Activated CD4-positive, alpha-beta T cell treated with anti-CD3 and anti-CD28 coated beads for 36 hours (primary cell): Measurements from ENCODE around the gene CAP2. TPM values are rescaled to one million over a fixed set of nuclear protein-coding genes. Genes with fewer than 3 reads are reported as not detected.
"Not testable (repeated sequence)": the region's sequence is repeated elsewhere in the genome, so short reads cannot be mapped to it uniquely, and the experiment has no call there.

Experiments
- ATAC-seq: fragments of 200-7000 bp; cut with Tn5 transposase; one replicate; pipeline ENCODE4 v1.10.0; 2021; ENCODE audit warnings: mild to moderate bottlenecking, moderate library complexity
- CTCF ChIA-PET: fragments of 350-600 bp; sonication (Branson Sonifier 250); formaldehyde crosslinking; loops from one replicate; lab custom pipeline; 2021; ENCODE audit warnings: antibody characterized with exemption; lab: Charles Lee
- POLR2A ChIA-PET: fragments of 350-600 bp; sonication (Branson Sonifier 250); formaldehyde crosslinking; loops from one replicate; lab custom pipeline; 2021; ENCODE audit warnings: antibody characterized with exemption, inconsistent platforms; lab: Charles Lee
- DNase-seq: peaks from one replicate; pipeline ENCODE4 v3.0.0-alpha.2; 2020
- H3K27ac Mint-ChIP-seq: one replicate; pipeline ENCODE4 v1.8.0; 2021; ENCODE audit warnings: mixed read lengths
- H3K27me3 Mint-ChIP-seq: one replicate; pipeline ENCODE4 v1.8.0; 2021; ENCODE audit warnings: mixed read lengths
- H3K36me3 Mint-ChIP-seq: one replicate; pipeline ENCODE4 v1.8.0; 2021; ENCODE audit warnings: low read depth, mixed read lengths
- H3K4me1 Mint-ChIP-seq: one replicate; pipeline ENCODE4 v1.8.0; 2021; ENCODE audit warnings: mixed read lengths
- H3K4me3 Mint-ChIP-seq: one replicate; pipeline ENCODE4 v1.8.0; 2021; ENCODE audit warnings: mild to moderate bottlenecking, moderate library complexity, mixed read lengths
- H3K9me3 Mint-ChIP-seq: one replicate; pipeline ENCODE4 v1.8.0; 2021; ENCODE audit warnings: low read depth, mixed read lengths
- intact Hi-C, 2 experiments: fragments of 100-400 bp; cut with DNase I in 1 of 2; cut with micrococcal nuclease in 1 of 2; formaldehyde crosslinking; loops; one replicate each; pipeline versions ENCODE4 v1.14.2 to v1.15.1; 2022 to 2024; cut with DNase I, micrococcal nuclease
- total RNA-seq, 2 experiments: library from RNA; stranded (reverse); gene quantifications; one replicate each; pipeline ENCODE4 v1.2.3, GENCODE V29; 2021

Gene CAP2
- total RNA-seq, 2 experiments from 2014 or later = not detected

- peaks cover 4% of the 10 kb centered on the region for H3K27me3 Mint-ChIP-seq
- H3K9me3 Mint-ChIP-seq = no peaks in the 10 kb centered on the region
- ChIA-PET POLR2A (no interaction called here), CTCF (interaction anchor here (1.1 kb wide), 1 partner anchor 17 kb away, joined by 3 read pairs; no protein-coding TSS in a partner anchor)
- no peaks in the 10 kb centered on the region for H3K36me3 Mint-ChIP-seq
- ATAC-seq (no peak), DNase-seq (no peak)
- no peaks in the 10 kb centered on the region for H3K4me1 Mint-ChIP-seq
- no peak overlapping the region for H3K4me3 Mint-ChIP-seq
- H3K27ac Mint-ChIP-seq = no peak overlapping the region
- intact Hi-C loops = no loop called here
Measured at GRCh38 chr6:17556014-17556413, 162.6 kb downstream of the CAP2 start.

GRCh38 chr6:17562636-17563035, 169.2 kb downstream of the CAP2 start:
- Mint-ChIP-seq H3K36me3 (no peaks in the 10 kb centered on the region), H3K4me1 (no peaks in the 10 kb centered on the region), H3K27me3 (peaks cover 2% of the 10 kb centered on the region), H3K9me3 (peaks cover 13% of the 10 kb centered on the region), H3K27ac (no peak overlapping the region), H3K4me3 (no peak overlapping the region)
- intact Hi-C loops = no loop called here
- DNase-seq (no peak), ATAC-seq (no peak)
- POLR2A ChIA-PET = no interaction called here
- CTCF ChIA-PET = no interaction called here

- no peaks in the 10 kb centered on the region for H3K4me1 Mint-ChIP-seq
- peaks cover 3% of the 10 kb centered on the region for H3K27me3 Mint-ChIP-seq
- H3K4me3 Mint-ChIP-seq = no peak overlapping the region
- CTCF ChIA-PET = no interaction called here
- POLR2A ChIA-PET = no interaction called here
- DNase-seq (no peak), ATAC-seq (no peak)
- peaks cover 13% of the 10 kb centered on the region for H3K9me3 Mint-ChIP-seq
- intact Hi-C loops = no loop called here
- H3K36me3 Mint-ChIP-seq = no peaks in the 10 kb centered on the region
- H3K27ac Mint-ChIP-seq = no peak overlapping the region
Measured at GRCh38 chr6:17565399-17565798, 172.0 kb downstream of the CAP2 start.

GRCh38 chr6:17574866-17575560, 181.6 kb downstream of the CAP2 start:
- Mint-ChIP-seq H3K4me1 (no peaks in the 10 kb centered on the region), H3K27ac (no peak overlapping the region), H3K9me3 (peaks cover 9% of the 10 kb centered on the region), H3K4me3 (no peak overlapping the region), H3K27me3 (peaks cover 10% of the 10 kb centered on the region), H3K36me3 (no peaks in the 10 kb centered on the region)
- CTCF ChIA-PET = interaction anchor here (0.6 to 0.9 kb wide), 2 partner anchors 9 to 446 kb away, joined by 4 to 5 read pairs; no protein-coding TSS in a partner anchor
- DNase-seq (no peak), ATAC-seq (no peak)
- POLR2A ChIA-PET = no interaction called here
- intact Hi-C loops = no loop called here

GRCh38 chr6:17577059-17577458, 183.7 kb downstream of the CAP2 start:
- CTCF ChIA-PET = no interaction called here
- POLR2A ChIA-PET = no interaction called here
- peaks cover 13% of the 10 kb centered on the region for H3K9me3 Mint-ChIP-seq
- H3K4me1 Mint-ChIP-seq = no peaks in the 10 kb centered on the region
- DNase-seq = no peak
- no peak overlapping the region for H3K4me3 Mint-ChIP-seq
- intact Hi-C loops = no loop called here
- no peak overlapping the region for H3K27ac Mint-ChIP-seq
- H3K36me3 Mint-ChIP-seq = no peaks in the 10 kb centered on the region
- peaks cover 13% of the 10 kb centered on the region for H3K27me3 Mint-ChIP-seq
- no peak for ATAC-seq

- Mint-ChIP-seq H3K27me3 (peaks cover 8% of the 10 kb centered on the region), H3K9me3 (peaks cover 13% of the 10 kb centered on the region), H3K27ac (no peak overlapping the region), H3K36me3 (no peaks in the 10 kb centered on the region), H3K4me3 (peak overlapping the region; percentile 61), H3K4me1 (peaks cover 6% of the 10 kb centered on the region)
- POLR2A ChIA-PET = interaction anchor here (0.6 kb wide), 1 partner anchor 122 kb away, joined by 3 read pairs; no protein-coding TSS in a partner anchor
- DNase-seq (peak; percentile 63), ATAC-seq (peak; percentile 80)
- CTCF ChIA-PET = interaction anchor here (0.6 to 1.4 kb wide), 4 partner anchors 10 to 223 kb away, joined by 3 to 4 read pairs (median 3); no protein-coding TSS in a partner anchor
- intact Hi-C loops = loop anchor here in 1 of 2 experiments (5.0 kb wide), 1 partner anchor 298 kb away; the partner anchor contains the start of gene RBM24
Measured at GRCh38 chr6:17580518-17581048, 187.2 kb downstream of the CAP2 start.

- CTCF ChIA-PET = interaction anchor here (0.9 to 1.7 kb wide), 4 partner anchors 9 to 223 kb away, joined by 3 to 4 read pairs (median 4); no protein-coding TSS in a partner anchor
- H3K27me3 Mint-ChIP-seq, H3K4me1 Mint-ChIP-seq, H3K36me3 Mint-ChIP-seq, H3K4me3 Mint-ChIP-seq, ATAC-seq, H3K27ac Mint-ChIP-seq, POLR2A ChIA-PET: not testable (repeated sequence)
- intact Hi-C loops = loop anchor here in 1 of 2 experiments (5.0 kb wide), 1 partner anchor 299 kb away; the partner anchor contains the start of gene RBM24
- H3K9me3 Mint-ChIP-seq = peaks cover 13% of the 10 kb centered on the region
- peak; percentile 30 for DNase-seq
Measured at GRCh38 chr6:17581282-17581681, 187.9 kb downstream of the CAP2 start.

- DNase-seq (peak; percentile 18), ATAC-seq (peak; percentile 24)
- Mint-ChIP-seq H3K27me3 (peaks cover 5% of the 10 kb centered on the region), H3K4me3 (no peak overlapping the region), H3K9me3 (peaks cover 4% of the 10 kb centered on the region), H3K36me3 (no peaks in the 10 kb centered on the region), H3K4me1 (peaks cover 7% of the 10 kb centered on the region), H3K27ac (no peak overlapping the region)
- ChIA-PET POLR2A (no interaction called here), CTCF (interaction anchor here (0.5 to 1.2 kb wide), 19 partner anchors 8 to 1012 kb away, joined by 3 to 6 read pairs (median 3); no protein-coding TSS in a partner anchor)
- intact Hi-C loops = loop anchor here (1.0 to 5.0 kb wide), 5 partner anchors 79 to 428 kb away; partner anchors contain the start of gene RBM24 (in 1 of the 2)
Measured at GRCh38 chr6:17583811-17584210, 190.4 kb downstream of the CAP2 start.

- ChIA-PET CTCF (interaction anchor here (0.5 to 1.2 kb wide), 20 partner anchors 9 to 1012 kb away, joined by 3 to 6 read pairs (median 3); no protein-coding TSS in a partner anchor), POLR2A (no interaction called here)
- Mint-ChIP-seq H3K27me3 (peaks cover 5% of the 10 kb centered on the region), H3K36me3 (no peaks in the 10 kb centered on the region), H3K4me1 (peaks cover 12% of the 10 kb centered on the region), H3K9me3 (peaks cover 4% of the 10 kb centered on the region), H3K27ac (no peak overlapping the region), H3K4me3 (no peak overlapping the region)
- peak; percentile 56 for ATAC-seq
- no peak for DNase-seq
- intact Hi-C loops = loop anchor here (1.0 to 5.0 kb wide), 5 partner anchors 79 to 428 kb away; partner anchors contain the start of gene RBM24 (in 1 of the 2)
Measured at GRCh38 chr6:17584241-17584803, 190.9 kb downstream of the CAP2 start.

GRCh38 chr6:17585766-17586490, 192.5 kb downstream of the CAP2 start:
- ATAC-seq (no peak), DNase-seq (peak; percentile 18)
- Mint-ChIP-seq H3K4me3 (no peak overlapping the region), H3K9me3 (peaks cover 4% of the 10 kb centered on the region), H3K27me3 (peaks cover 4% of the 10 kb centered on the region), H3K27ac (no peak overlapping the region), H3K36me3 (no peaks in the 10 kb centered on the region), H3K4me1 (peaks cover 18% of the 10 kb centered on the region)
- CTCF ChIA-PET = interaction anchor here (0.7 to 1.5 kb wide), 2 partner anchors 20 to 228 kb away, joined by 3 to 4 read pairs; no protein-coding TSS in a partner anchor
- POLR2A ChIA-PET = no interaction called here
- intact Hi-C loops = no loop called here

- intact Hi-C loops, H3K27ac Mint-ChIP-seq, ATAC-seq, H3K36me3 Mint-ChIP-seq, CTCF ChIA-PET, H3K4me3 Mint-ChIP-seq, POLR2A ChIA-PET, DNase-seq, H3K9me3 Mint-ChIP-seq, H3K27me3 Mint-ChIP-seq: not testable (repeated sequence)
- H3K4me1 Mint-ChIP-seq = peaks cover 20% of the 10 kb centered on the region
Measured at GRCh38 chr6:17586623-17587022, 193.2 kb downstream of the CAP2 start.
